GM12891 (cell line): ENCODE results near the gene NGEF.

Experiments used
- PAX5 ChIP-seq: IDR thresholded peaks from 2 replicates; pipeline ENCODE4 v1.6.1; 2011; ENCODE audit warnings: low read length, moderate library complexity, mild to moderate bottlenecking; ENCODE audit not compliant: insufficient read depth, severe bottlenecking
- POLR2A ChIP-seq: IDR thresholded peaks from 2 replicates; pipeline ENCODE4 v1.6.1; 2011; ENCODE audit warnings: low read depth, low read length, control low read depth
- POLR2AphosphoS5 ChIP-seq: IDR thresholded peaks from 2 replicates; pipeline ENCODE4 v1.6.1; 2011; ENCODE audit warnings: low read depth, low read length, control low read depth
- POU2F2 ChIP-seq: IDR thresholded peaks from 2 replicates; pipeline ENCODE4 v1.6.1; 2011; ENCODE audit warnings: low read depth, mild to moderate bottlenecking, control low read depth, low read length, moderate library complexity
- SPI1 ChIP-seq: IDR thresholded peaks from 2 replicates; pipeline ENCODE4 v1.6.1; 2011; ENCODE audit warnings: low read depth, low read length, control low read depth
- TAF1 ChIP-seq: IDR thresholded peaks from 2 replicates; pipeline ENCODE4 v1.6.1; 2011; ENCODE audit warnings: low read depth, low read length, control low read depth

DNA sequence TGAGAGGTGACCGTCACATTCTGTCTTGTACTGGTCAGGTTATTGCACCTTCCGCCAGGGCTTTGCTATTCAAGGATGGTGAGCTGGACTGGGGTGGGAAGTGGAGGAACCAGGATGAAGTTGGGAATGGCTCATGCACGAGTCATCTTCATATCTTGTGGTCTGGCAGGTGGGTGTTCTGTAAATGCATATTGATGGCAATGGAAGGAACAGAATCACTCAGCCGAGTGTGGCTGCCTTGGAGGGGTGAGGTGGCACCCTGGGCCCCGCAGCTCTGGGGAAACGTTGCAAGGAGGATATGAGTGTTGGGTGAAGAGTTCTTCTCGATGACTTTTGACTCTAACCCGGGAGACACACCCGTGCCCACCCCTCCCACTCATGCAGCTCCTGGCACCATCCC, 20.6 kb upstream of the NGEF start:
- no peak for TF ChIP-seq POU2F2
- TF ChIP-seq POLR2AphosphoS5 = no peak
- no peak for TF ChIP-seq POLR2A
- no peak for TF ChIP-seq TAF1
- TF ChIP-seq SPI1 = no peak
- no peak for TF ChIP-seq PAX5
